ENCODE measurements around the gene ETS1. TPM values are rescaled to one million over a fixed set of nuclear protein-coding genes. Genes with fewer than 3 reads are reported as not detected.

Gene ETS1
- total RNA-seq, 1 donor from 2014 or later: 112 TPM

DNA sequence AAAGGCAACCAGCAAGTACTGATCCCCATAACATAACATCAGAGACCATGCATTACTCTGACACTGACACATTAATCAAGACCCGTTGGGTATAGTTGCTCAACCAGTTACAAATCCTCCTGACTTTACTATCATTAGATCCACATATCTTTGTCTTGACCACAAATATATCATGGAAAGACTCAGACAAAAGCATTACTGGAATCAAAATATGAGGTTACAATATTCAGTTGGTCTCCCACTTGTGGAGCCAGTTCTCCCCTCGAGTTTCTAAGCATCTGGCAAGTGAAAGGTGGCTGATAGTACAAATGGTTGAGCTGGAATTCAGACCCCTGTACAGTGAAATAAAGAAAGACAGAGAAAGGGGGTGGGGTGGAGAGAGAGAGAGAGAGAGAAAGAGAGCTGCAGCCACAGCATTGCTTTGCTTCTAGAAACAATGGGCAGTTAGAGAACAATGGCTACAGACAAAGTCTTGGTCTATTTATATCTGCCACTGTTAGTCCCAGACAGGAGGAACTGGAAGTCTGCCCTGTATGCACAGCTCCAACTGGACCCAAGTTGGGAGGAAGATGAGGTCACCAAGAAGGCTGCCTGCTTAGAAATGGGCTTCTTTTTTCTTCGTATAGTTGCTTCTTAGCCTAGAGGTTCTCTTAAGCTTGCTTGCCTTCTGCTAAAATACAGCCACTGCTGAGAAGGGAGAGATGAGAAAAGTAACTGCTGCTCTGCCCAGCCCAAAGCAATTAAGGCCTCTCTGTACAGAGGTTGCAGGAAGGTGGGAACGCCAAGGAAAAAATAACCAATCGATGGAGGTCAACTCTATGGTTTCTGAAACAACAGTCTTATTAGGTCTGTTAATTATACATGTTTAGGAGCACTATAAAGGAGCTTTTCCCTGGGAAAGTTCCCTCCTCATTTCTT, 85.5 kb downstream of the ETS1 start:
- no peak for DNase-seq (ENCODE audit: low spot score)

DNA sequence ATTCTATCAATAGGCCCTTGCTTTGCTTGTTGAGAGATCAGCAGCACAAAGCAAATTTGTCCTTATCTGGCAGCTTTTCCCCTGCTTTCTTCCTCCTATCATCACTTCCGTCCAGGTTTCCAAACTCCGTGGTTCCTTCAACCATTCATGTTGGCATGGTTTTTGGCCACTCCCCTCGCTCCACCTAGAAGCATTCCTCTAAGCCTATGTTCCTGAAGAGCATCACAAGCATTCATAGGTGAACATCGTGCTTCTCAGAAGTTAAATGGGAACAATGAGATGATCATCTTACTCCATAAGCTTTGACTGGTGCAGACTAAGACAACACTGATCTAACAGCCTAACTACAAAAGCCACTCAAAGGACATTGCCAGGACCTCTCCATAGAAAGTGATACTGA, 86.3 kb downstream of the ETS1 start:
- DNase-seq (ENCODE audit: low spot score): no peak

DNA sequence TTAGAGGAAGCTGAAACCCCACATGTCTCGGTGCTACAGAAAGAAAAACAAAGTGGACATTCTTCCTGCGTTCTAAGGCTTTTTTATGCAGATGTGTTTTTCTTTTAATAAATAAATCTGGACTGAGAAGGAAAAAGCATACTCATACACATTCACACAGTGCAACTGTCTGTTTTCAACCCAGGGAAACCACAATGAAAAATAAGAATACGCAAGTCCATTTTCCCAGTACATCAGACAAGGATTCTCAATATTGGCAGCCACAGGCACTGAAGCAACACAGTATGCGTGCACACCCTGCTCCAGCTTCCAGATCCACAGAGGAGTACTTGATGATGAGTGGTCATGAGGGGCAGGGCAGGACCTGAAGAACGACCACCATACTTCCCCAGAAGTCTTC, 86.9 kb downstream of the ETS1 start:
- DNase-seq (ENCODE audit: low spot score): no peak

DNA sequence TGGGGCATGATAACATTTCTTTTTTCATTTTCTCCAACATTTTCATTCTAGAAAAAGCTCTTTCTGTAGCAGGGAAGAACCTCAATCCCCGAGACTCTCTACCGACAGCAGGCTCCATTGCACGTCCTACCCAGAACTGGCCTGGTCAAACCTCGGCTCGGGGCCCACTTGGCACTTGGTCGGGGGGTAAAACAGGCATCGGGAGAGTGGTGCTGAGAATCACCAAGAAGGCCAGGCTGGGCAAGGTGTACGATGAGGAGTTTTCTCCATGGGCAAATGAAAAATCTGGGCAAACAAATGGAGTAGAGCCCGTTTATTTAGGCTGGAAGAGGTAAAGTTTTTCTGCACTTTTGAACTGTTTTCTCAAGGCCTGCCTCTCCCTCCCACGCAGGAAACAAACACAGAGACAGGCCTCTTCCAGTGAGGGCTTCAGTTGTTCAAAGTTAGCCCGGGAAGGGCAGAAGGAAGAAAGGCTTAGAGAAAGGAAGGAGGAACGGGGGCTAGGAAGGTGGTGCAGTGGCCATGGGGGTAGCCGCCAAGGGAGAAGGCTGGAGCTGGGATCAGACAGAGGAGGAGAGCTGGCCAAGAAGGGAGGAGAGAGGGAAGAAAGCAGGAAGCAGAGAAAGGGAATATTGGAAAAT, 87.6 kb downstream of the ETS1 start:
- no peak for DNase-seq (ENCODE audit: low spot score)

DNA sequence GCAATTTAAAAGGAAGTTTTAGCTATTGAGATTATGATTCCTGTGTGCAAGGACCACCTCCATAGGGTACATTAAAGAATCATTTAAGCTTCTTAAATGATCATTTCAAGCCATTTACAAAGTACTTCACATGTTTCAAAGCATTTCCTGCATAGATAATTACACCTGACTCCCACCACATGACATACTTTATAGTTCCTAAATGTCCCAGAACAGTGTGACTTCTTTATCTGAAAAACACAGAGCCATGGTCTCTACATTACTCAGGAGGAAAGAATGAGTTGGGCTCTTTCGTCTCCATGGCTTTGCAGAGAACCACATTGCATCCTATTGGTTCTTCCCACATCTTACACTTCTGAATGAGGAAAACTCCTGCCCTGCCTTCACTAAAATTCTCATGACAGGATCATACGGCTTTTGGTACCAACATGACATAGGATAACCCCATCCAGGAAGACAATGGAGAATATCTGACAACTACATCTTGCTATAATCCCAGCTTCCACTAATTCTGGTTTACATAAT, 88.6 kb downstream of the ETS1 start:
- no peak for DNase-seq (ENCODE audit: low spot score)

DNA sequence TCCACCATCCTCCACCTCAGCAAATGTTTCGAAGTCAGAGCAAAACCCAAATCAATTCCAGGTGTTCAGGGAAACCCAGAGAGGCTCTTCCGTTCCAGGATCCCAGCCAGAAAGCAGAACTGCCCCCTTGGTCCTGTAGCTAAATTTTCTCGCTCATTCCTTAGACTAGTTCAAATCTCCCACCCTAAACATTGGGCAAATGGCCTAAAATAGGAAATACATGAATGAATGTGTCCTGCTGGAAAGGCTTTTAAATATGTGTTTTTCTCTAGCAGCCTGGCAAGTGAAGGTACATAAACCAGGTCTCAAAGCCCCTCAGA, 89.6 kb downstream of the ETS1 start:
- no peak for DNase-seq (ENCODE audit: low spot score)

GRCh38 chr11:128497061-128497775, 90.1 kb downstream of the ETS1 start:
- DNase-seq (ENCODE audit: low spot score): no peak

DNA sequence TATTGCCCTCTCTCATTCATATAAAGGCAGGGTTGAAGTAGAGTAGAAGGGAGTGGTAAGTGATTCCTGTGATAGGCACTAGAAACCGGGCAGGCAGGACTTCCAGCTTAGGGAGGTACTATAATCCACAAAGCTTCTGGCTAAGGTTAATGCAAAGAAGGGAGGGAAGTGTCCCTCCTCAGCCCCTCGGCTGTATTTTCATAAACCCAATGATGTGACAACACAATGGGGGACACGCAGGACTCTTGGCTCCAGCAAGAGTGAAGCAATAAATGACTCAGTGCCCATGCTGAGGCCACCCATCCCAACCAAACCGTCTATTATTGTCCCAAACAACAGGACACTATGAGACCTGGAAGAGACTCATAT, 90.7 kb downstream of the ETS1 start:
- no peak for DNase-seq (ENCODE audit: low spot score)

DNA sequence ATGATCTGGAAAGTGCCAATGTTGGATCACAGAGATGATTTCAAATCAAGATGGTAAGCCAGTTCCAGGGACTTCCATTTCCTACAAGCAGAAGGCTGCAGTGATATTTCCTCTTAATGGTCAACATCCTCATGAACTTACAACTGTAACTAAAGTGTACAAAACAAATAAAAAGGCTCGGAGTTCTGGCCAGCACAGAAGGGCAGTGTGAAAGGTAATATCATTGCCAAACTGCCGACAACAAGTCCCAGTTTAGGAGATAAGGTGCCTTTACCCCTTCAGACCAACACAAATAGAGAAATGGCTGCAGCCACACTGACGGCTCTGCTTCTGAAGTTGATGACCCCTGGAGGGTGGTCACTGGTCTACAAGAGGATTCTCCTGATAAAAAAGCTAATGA, 91.1 kb downstream of the ETS1 start:
- DNase-seq (ENCODE audit: low spot score): no peak

- DNase-seq (ENCODE audit: low spot score): no peak
These were observed 92.7 kb downstream of the ETS1 start for GRCh38 chr11:128494418-128495332.

- DNase-seq (ENCODE audit: low spot score): no peak
These were observed 93.8 kb downstream of the ETS1 start for GRCh38 chr11:128493570-128493965.

GRCh38 chr11:128492903-128493569, 94.3 kb downstream of the ETS1 start:
- no peak for DNase-seq (ENCODE audit: low spot score)

DNA sequence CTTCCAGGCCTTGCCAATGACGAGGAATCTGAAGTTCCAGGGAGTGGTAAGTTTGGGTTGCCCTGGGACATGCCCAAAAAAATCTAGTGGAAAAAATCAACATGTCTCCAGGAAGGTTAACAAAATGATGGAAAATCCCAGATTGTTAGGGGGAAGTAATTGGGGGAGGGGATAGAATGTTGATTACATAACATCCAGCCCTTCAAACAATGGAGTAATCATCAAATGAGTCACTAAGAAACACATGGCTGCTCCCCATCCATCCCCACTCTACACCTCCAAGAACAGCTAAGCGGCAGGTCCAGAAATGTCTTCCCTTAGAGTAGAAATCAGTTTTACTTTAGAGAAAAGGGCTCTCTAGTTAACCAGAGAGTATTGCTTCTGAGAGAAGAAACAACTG, 94.9 kb downstream of the ETS1 start:
- no peak for DNase-seq (ENCODE audit: low spot score)

- no peak for DNase-seq (ENCODE audit: low spot score)
These were observed 96.0 kb downstream of the ETS1 start for GRCh38 chr11:128491195-128491936.

DNA sequence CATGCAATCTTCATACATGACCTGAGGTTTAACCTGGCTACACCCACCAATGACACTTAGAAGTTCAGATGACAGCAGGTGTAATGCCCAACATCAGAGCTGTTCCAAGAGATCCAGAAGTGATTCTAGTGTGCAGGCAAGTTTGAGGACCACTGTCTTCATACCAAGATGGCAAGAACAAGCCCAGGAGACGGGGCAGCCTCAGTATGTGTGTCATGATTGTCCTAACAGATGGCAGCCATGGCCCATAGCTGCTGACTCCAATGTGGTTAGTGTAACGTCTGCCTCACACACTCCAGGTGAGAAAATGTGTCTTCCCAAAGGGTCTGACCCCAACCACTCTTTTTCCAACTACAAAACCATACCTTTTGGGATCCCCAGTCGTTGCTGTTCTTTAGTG, 97.3 kb downstream of the ETS1 start:
- DNase-seq (ENCODE audit: low spot score): no peak

DNA sequence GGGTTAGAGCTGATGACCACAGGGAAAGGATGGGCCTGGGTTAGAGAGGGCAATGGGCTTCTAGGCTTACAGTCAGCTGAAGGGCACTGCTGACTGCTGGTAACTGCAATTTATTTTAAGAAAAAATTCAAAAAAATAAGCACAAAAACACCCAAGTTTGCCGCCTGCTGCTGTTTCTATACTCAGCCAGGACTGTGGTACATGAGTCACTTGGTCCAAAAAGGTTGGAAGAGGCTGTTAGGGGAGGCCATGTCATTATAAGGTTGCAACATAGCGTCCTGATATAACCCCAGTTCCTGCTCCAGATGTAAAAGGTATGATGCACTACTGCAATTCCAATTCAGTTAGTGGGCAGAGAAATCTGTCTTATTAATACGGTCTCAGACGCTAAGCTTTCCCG, 98.9 kb downstream of the ETS1 start:
- DNase-seq (ENCODE audit: low spot score): no peak

GRCh38 chr11:128487978-128488377, 99.4 kb downstream of the ETS1 start:
- no peak for DNase-seq (ENCODE audit: low spot score)

DNA sequence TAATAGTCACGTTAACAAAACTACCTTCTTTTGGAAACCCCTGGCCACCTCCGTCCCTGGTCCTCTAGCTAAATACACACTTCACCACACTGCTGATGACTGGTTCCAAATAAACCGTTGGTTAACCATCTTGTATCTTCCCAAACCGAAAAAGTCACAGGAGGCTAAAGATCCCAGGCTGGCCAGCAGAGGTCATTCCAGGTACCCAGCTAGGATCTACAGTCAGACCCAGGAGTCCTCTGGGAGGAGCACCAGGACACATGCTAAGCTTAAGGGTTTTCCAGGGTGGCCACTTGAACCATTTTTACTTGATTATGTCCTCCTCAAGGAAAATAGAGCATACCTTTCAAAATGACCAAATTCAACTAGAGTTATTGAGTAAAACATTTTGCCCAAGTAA, 103.2 kb downstream of the ETS1 start:
- DNase-seq (ENCODE audit: low spot score): no peak

- no peak for DNase-seq (ENCODE audit: low spot score)
These were observed 104.1 kb downstream of the ETS1 start for GRCh38 chr11:128483211-128483788.

Measured in ureter (tissue), 1 donor.